Neural progenitor cell (in vitro differentiated cells): ENCODE measurements around the gene HADH. TPM values are rescaled to one million over a fixed set of nuclear protein-coding genes. Genes with fewer than 3 reads are reported as not detected.

Experiments used
- DNase-seq: peaks from one replicate; pipeline ENCODE4 v3.0.0-alpha.2; 2016; ENCODE audit warnings: low spot score
- H2AFZ ChIP-seq: fragments of 200-600 bp; sonication (generic); replicated peaks from 2 replicates; pipeline ENCODE4 v1.6.1; 2016; ENCODE audit warnings: antibody characterized with exemption
- H3F3A ChIP-seq: fragments of 200-600 bp; sonication (generic); 2 replicates; pipeline ENCODE4 v1.6.1; 2016; ENCODE audit warnings: antibody characterized with exemption, low read depth
- H3K27ac ChIP-seq: fragments of 200-600 bp; sonication (generic); 2 replicates; pipeline ENCODE4 v1.5.1; 2016; ENCODE audit warnings: mild to moderate bottlenecking
- H3K27me3 ChIP-seq: fragments of 200-600 bp; sonication (generic); 2 replicates; pipeline ENCODE4 v1.6.1; 2016; ENCODE audit warnings: mild to moderate bottlenecking, moderate library complexity
- H3K36me3 ChIP-seq: fragments of 200-600 bp; sonication (generic); 2 replicates; pipeline ENCODE4 v1.5.1; 2016
- H3K4me1 ChIP-seq: fragments of 200-600 bp; sonication (generic); 2 replicates; pipeline ENCODE4 v1.6.1; 2016; ENCODE audit warnings: mixed run types
- H3K4me2 ChIP-seq: fragments of 200-600 bp; sonication (generic); 2 replicates; pipeline ENCODE4 v1.6.1; 2016
- H3K4me3 ChIP-seq: fragments of 200-600 bp; sonication (generic); 2 replicates; pipeline ENCODE4 v1.5.1; 2016
- H3K79me2 ChIP-seq: fragments of 200-600 bp; sonication (generic); 2 replicates; pipeline ENCODE4 v1.6.1; 2016; ENCODE audit warnings: low read depth
- H3K9ac ChIP-seq: fragments of 200-600 bp; sonication (generic); 2 replicates; pipeline ENCODE4 v1.6.1; 2016
- H3K9me3 ChIP-seq: fragments of 200-600 bp; sonication (generic); 2 replicates; pipeline ENCODE4 v1.5.1; 2016; ENCODE audit warnings: low read depth
- H4K20me1 ChIP-seq: fragments of 200-600 bp; sonication (generic); 2 replicates; pipeline ENCODE4 v1.6.1; 2016; ENCODE audit warnings: low read depth
- H3K27ac Mint-ChIP-seq: 3 replicates; pipeline ENCODE4 v1.8.0; 2021; ENCODE audit warnings: mixed read lengths
- H3K27me3 Mint-ChIP-seq: 2 replicates; pipeline ENCODE4 v1.8.0; 2022; ENCODE audit warnings: low read depth, mild to moderate bottlenecking, inconsistent platforms, moderate library complexity, mixed read lengths; ENCODE audit not compliant: insufficient read depth
- H3K36me3 Mint-ChIP-seq: 3 replicates; pipeline ENCODE4 v1.8.0; 2021; ENCODE audit warnings: mixed read lengths
- H3K4me1 Mint-ChIP-seq: 3 replicates; pipeline ENCODE4 v1.8.0; 2021; ENCODE audit warnings: mixed read lengths
- H3K4me3 Mint-ChIP-seq: 3 replicates; pipeline ENCODE4 v1.8.0; 2021; ENCODE audit warnings: mild to moderate bottlenecking, moderate library complexity, mixed read lengths
- H3K9me3 Mint-ChIP-seq: 3 replicates; pipeline ENCODE4 v1.8.0; 2020; ENCODE audit warnings: mixed read lengths
- EZH2 ChIP-seq: fragments of 200-600 bp; sonication (generic); IDR thresholded peaks from 2 replicates; pipeline ENCODE4 v1.6.1; 2017; ENCODE audit warnings: antibody characterized with exemption, mild to moderate bottlenecking, moderate library complexity
- EZH2phosphoT487 ChIP-seq: fragments of 200-600 bp; sonication (generic); IDR thresholded peaks from 2 replicates; pipeline ENCODE4 v1.6.1; 2017; ENCODE audit warnings: antibody characterized with exemption
- total RNA-seq: library from RNA; depleted of rRNA; stranded (reverse); fragments of >200 nt; gene quantifications from 2 replicates; pipeline ENCODE4 v1.2.3, GENCODE V29; 2015; ENCODE audit warnings: low replicate concordance
- TF ChIP-seq, protein P1 (sequence below): fragments of 200-600 bp; sonication (generic); IDR thresholded peaks from 2 replicates; pipeline ENCODE4 v1.5.1; 2017; ENCODE audit warnings: antibody characterized with exemption, mild to moderate bottlenecking

The HADH gene
- total RNA-seq, 1 donor from 2014 or later, result 49.9 TPM

- no peak overlapping the region for H3K4me2 ChIP-seq
- H3K9ac ChIP-seq, result no peak overlapping the region
- peaks cover 15% of the 10 kb centered on the region for H3F3A ChIP-seq
- peaks cover 9% of the 10 kb centered on the region for H3K27me3 ChIP-seq
- no peaks in the 10 kb centered on the region for H3K9me3 ChIP-seq
- H3K4me3 ChIP-seq, result no peak overlapping the region
- Mint-ChIP-seq H3K36me3 (peaks cover 20% of the 10 kb centered on the region), H3K27ac (no peak overlapping the region), H3K4me3 (no peak overlapping the region), H3K27me3 (no peaks in the 10 kb centered on the region), H3K4me1 (peaks cover 35% of the 10 kb centered on the region), H3K9me3 (peaks cover 2% of the 10 kb centered on the region)
- TF ChIP-seq, protein P1, sequence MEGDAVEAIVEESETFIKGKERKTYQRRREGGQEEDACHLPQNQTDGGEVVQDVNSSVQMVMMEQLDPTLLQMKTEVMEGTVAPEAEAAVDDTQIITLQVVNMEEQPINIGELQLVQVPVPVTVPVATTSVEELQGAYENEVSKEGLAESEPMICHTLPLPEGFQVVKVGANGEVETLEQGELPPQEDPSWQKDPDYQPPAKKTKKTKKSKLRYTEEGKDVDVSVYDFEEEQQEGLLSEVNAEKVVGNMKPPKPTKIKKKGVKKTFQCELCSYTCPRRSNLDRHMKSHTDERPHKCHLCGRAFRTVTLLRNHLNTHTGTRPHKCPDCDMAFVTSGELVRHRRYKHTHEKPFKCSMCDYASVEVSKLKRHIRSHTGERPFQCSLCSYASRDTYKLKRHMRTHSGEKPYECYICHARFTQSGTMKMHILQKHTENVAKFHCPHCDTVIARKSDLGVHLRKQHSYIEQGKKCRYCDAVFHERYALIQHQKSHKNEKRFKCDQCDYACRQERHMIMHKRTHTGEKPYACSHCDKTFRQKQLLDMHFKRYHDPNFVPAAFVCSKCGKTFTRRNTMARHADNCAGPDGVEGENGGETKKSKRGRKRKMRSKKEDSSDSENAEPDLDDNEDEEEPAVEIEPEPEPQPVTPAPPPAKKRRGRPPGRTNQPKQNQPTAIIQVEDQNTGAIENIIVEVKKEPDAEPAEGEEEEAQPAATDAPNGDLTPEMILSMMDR, result no peak
- TF ChIP-seq EZH2, result no peak
- no peak for TF ChIP-seq EZH2phosphoT487
- H3K79me2 ChIP-seq, result no peaks in the 10 kb centered on the region
- H2AFZ ChIP-seq, result no peak overlapping the region
- no peaks in the 10 kb centered on the region for H3K36me3 ChIP-seq
- H3K27ac ChIP-seq, result no peak overlapping the region
- DNase-seq, result no peak
- peaks cover 5% of the 10 kb centered on the region for H4K20me1 ChIP-seq
- peaks cover 9% of the 10 kb centered on the region for H3K4me1 ChIP-seq
Observed at GRCh38 chr4:108044951-108045686, 55.4 kb downstream of the HADH start.

DNA sequence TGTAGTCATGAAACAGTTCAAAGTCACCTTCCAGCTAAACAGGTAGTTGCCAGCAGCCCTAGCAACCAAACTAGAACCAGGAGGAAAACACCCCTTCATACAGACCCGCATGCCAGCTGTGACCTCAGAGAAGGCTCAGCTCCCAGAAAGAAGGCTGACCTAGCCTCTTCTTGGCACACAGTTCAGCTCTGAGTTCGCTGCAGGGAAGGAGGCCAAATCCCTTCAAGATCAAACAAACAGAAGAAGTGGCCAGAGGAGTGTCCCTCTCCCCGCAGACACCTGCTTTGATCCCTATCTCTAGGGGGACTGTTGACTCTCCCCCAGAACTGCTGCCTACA is 56.0 kb downstream of the HADH start:
- no peak for DNase-seq
- H3K4me3 ChIP-seq, result no peak overlapping the region
- no peaks in the 10 kb centered on the region for H3K9me3 Mint-ChIP-seq
- TF ChIP-seq EZH2 (no peak), EZH2phosphoT487 (no peak)
- TF ChIP-seq, protein P1, result no peak
- H3K36me3 ChIP-seq, result no peaks in the 10 kb centered on the region
- H3K27ac Mint-ChIP-seq, result no peak overlapping the region
- no peak overlapping the region for H3K27ac ChIP-seq
- peaks cover 35% of the 10 kb centered on the region for H3K4me1 Mint-ChIP-seq
- no peaks in the 10 kb centered on the region for H3K27me3 Mint-ChIP-seq
- H3K36me3 Mint-ChIP-seq, result peaks cover 21% of the 10 kb centered on the region
- no peak overlapping the region for H2AFZ ChIP-seq
- peaks cover 5% of the 10 kb centered on the region for H4K20me1 ChIP-seq
- peaks cover 9% of the 10 kb centered on the region for H3K4me1 ChIP-seq
- H3K9me3 ChIP-seq, result no peaks in the 10 kb centered on the region
- H3K4me2 ChIP-seq, result no peak overlapping the region
- H3K27me3 ChIP-seq, result peaks cover 9% of the 10 kb centered on the region
- H3F3A ChIP-seq, result peaks cover 15% of the 10 kb centered on the region
- H3K4me3 Mint-ChIP-seq, result no peak overlapping the region
- H3K79me2 ChIP-seq, result no peaks in the 10 kb centered on the region
- H3K9ac ChIP-seq, result no peak overlapping the region

- H3K4me1 Mint-ChIP-seq, result peaks cover 38% of the 10 kb centered on the region
- DNase-seq, result no peak
- no peak overlapping the region for H3K9ac ChIP-seq
- no peaks in the 10 kb centered on the region for H3K9me3 Mint-ChIP-seq
- no peak overlapping the region for H3K4me3 ChIP-seq
- no peak overlapping the region for H3K4me2 ChIP-seq
- H3K27me3 ChIP-seq, result peaks cover 9% of the 10 kb centered on the region
- H3K9me3 ChIP-seq, result no peaks in the 10 kb centered on the region
- H3K4me3 Mint-ChIP-seq, result no peak overlapping the region
- H3K4me1 ChIP-seq, result peaks cover 9% of the 10 kb centered on the region
- no peak for TF ChIP-seq EZH2phosphoT487
- TF ChIP-seq, protein P1, result no peak
- no peak for TF ChIP-seq EZH2
- H3K36me3 ChIP-seq, result no peaks in the 10 kb centered on the region
- no peak overlapping the region for H3K27ac ChIP-seq
- peaks cover 15% of the 10 kb centered on the region for H3F3A ChIP-seq
- H3K27me3 Mint-ChIP-seq, result no peaks in the 10 kb centered on the region
- no peak overlapping the region for H3K27ac Mint-ChIP-seq
- peaks cover 5% of the 10 kb centered on the region for H4K20me1 ChIP-seq
- H3K36me3 Mint-ChIP-seq, result peaks cover 32% of the 10 kb centered on the region
- no peak overlapping the region for H2AFZ ChIP-seq
- H3K79me2 ChIP-seq, result no peaks in the 10 kb centered on the region
Observed at GRCh38 chr4:108047199-108047598, 57.5 kb downstream of the HADH start.
